ENCODE measurements around the gene MGMT.

MGMT gene

GRCh38 chr10:129466703-129467358 is at the start of gene MGMT:
TSS of gene MGMT (plus strand) at chr10:129467241.
- H3K9me3 ChIP-seq (ENCODE audit: low read length) = no peaks in the 10 kb centered on the region
- peak within 1 kb of the TSS; percentile 98 for H3K27ac ChIP-seq (ENCODE audit: low read depth, low read length, poor library complexity, severe bottlenecking)
- H2AFZ ChIP-seq (ENCODE audit: low read length) = no peak within 1 kb of the TSS
- no peaks in the 10 kb centered on the region for H3F3A ChIP-seq (ENCODE audit: insufficient read depth, low read length)
- 0 out of 2 replicates have a peak, but pooled peaks cover 3% of the 10 kb centered on the region for H3K79me2 ChIP-seq (ENCODE audit: insufficient read depth, low read length)
- peaks cover 52% of the 10 kb centered on the region for H3K4me1 ChIP-seq (ENCODE audit: insufficient read depth, low read length, severe bottlenecking)
- H3K4me3 ChIP-seq (ENCODE audit: low read depth, low read length, poor library complexity, severe bottlenecking) = peak within 1 kb of the TSS; percentile 89
- no peaks in the 10 kb centered on the region for H3K27me3 ChIP-seq (ENCODE audit: insufficient read depth, low read length)
- H3K9ac ChIP-seq (ENCODE audit: low read length) = peak within 1 kb of the TSS; percentile 91
- H3K36me3 ChIP-seq (ENCODE audit: insufficient read depth, low read length) = peaks cover 17% of the 10 kb centered on the region; the same call in 1 of the 2 replicates
- peak within 1 kb of the TSS; percentile 76 for H3K4me2 ChIP-seq (ENCODE audit: low read length)
- TF ChIP-seq CTCF (IDR thresholded peaks at IDR 0.05; ENCODE audit: low read length) = no peak
- no peak for TF ChIP-seq EZH2 (IDR thresholded peaks at IDR 0.05; ENCODE audit: borderline replicate concordance, low read length)
- H3K9me2 ChIP-seq (ENCODE audit: low read depth, low read length) = no peaks in the 10 kb centered on the region
- no peaks in the 10 kb centered on the region for H4K20me1 ChIP-seq (ENCODE audit: insufficient read depth, low read length)

- Histone ChIP-seq H3F3A (ENCODE audit: insufficient read depth, low read length) (no peaks in the 10 kb centered on the region), H3K79me2 (ENCODE audit: insufficient read depth, low read length) (no peaks in the 10 kb centered on the region), H3K4me1 (ENCODE audit: insufficient read depth, low read length, severe bottlenecking) (no peaks in the 10 kb centered on the region), H2AFZ (ENCODE audit: low read length) (no peak overlapping the region), H3K27me3 (ENCODE audit: insufficient read depth, low read length) (peaks cover 3% of the 10 kb centered on the region; the same call in 1 of the 2 replicates), H3K4me3 (ENCODE audit: low read depth, low read length, poor library complexity, severe bottlenecking) (no peak overlapping the region), H3K27ac (ENCODE audit: low read depth, low read length, poor library complexity, severe bottlenecking) (no peak overlapping the region), H3K9ac (ENCODE audit: low read length) (no peak overlapping the region), H4K20me1 (ENCODE audit: insufficient read depth, low read length) (no peaks in the 10 kb centered on the region), H3K36me3 (ENCODE audit: insufficient read depth, low read length) (no peaks in the 10 kb centered on the region), H3K4me2 (ENCODE audit: low read length) (no peak overlapping the region), H3K9me3 (ENCODE audit: low read length) (no peaks in the 10 kb centered on the region), H3K9me2 (ENCODE audit: low read depth, low read length) (no peaks in the 10 kb centered on the region)
- TF ChIP-seq EZH2 (IDR thresholded peaks at IDR 0.05; ENCODE audit: borderline replicate concordance, low read length) (no peak), CTCF (IDR thresholded peaks at IDR 0.05; ENCODE audit: low read length) (no peak)
These were observed 49.2 kb upstream of the MGMT start for GRCh38 chr10:129417870-129418269.

GRCh38 chr10:129418496-129419225 is 48.4 kb upstream of the MGMT start:
- no peaks in the 10 kb centered on the region for H3F3A ChIP-seq (ENCODE audit: insufficient read depth, low read length)
- H3K4me1 ChIP-seq (ENCODE audit: insufficient read depth, low read length, severe bottlenecking) = no peaks in the 10 kb centered on the region
- no peak overlapping the region for H3K4me3 ChIP-seq (ENCODE audit: low read depth, low read length, poor library complexity, severe bottlenecking)
- H3K4me2 ChIP-seq (ENCODE audit: low read length) = no peak overlapping the region
- H4K20me1 ChIP-seq (ENCODE audit: insufficient read depth, low read length) = no peaks in the 10 kb centered on the region
- H2AFZ ChIP-seq (ENCODE audit: low read length) = no peak overlapping the region
- no peak overlapping the region for H3K27ac ChIP-seq (ENCODE audit: low read depth, low read length, poor library complexity, severe bottlenecking)
- no peaks in the 10 kb centered on the region for H3K36me3 ChIP-seq (ENCODE audit: insufficient read depth, low read length)
- TF ChIP-seq CTCF (IDR thresholded peaks at IDR 0.05; ENCODE audit: low read length) (no peak), EZH2 (IDR thresholded peaks at IDR 0.05; ENCODE audit: borderline replicate concordance, low read length) (no peak)
- H3K27me3 ChIP-seq (ENCODE audit: insufficient read depth, low read length) = peaks cover 5% of the 10 kb centered on the region; the same call in 1 of the 2 replicates
- H3K79me2 ChIP-seq (ENCODE audit: insufficient read depth, low read length) = no peaks in the 10 kb centered on the region
- no peaks in the 10 kb centered on the region for H3K9me2 ChIP-seq (ENCODE audit: low read depth, low read length)
- no peaks in the 10 kb centered on the region for H3K9me3 ChIP-seq (ENCODE audit: low read length)
- no peak overlapping the region for H3K9ac ChIP-seq (ENCODE audit: low read length)

Data from OCI-LY1 (cell line).